Upper lobe of left lung (tissue), 4 donors: ENCODE data around the gene ACOXL.

Experiments used
- CTCF ChIP-seq, 6 experiments: fragments of 450-650 bp in 4 of 6; fragments of 200-600 bp in 2 of 6; sonication (generic) in 2 of 6; IDR thresholded peaks; one replicate each; pipeline ENCODE4 v1.5.1; 2016 to 2019; ENCODE audit warnings: antibody characterized with exemption in 6 of 6
- POLR2A ChIP-seq, 4 donors: fragments of 450-650 bp; IDR thresholded peaks; one replicate each; pipeline ENCODE4 v1.5.1; 2016 to 2017; ENCODE audit warnings: antibody characterized with exemption in 4 of 4, mild to moderate bottlenecking in 2 of 4

- TF ChIP-seq CTCF (IDR thresholded peaks at IDR 0.05) = no peak
- no peak for TF ChIP-seq POLR2A (IDR thresholded peaks at IDR 0.05)
Observed at GRCh38 chr2:110772383-110772755, 40.0 kb downstream of the ACOXL start.
